ENCODE measurements around the gene RAB35. TPM values are rescaled to one million over a fixed set of nuclear protein-coding genes. Genes with fewer than 3 reads are reported as not detected.

RAB35 gene
- total RNA-seq, 6 donors from 2014 or later = 14.2 to 63.1 (median 23.2) TPM

DNA sequence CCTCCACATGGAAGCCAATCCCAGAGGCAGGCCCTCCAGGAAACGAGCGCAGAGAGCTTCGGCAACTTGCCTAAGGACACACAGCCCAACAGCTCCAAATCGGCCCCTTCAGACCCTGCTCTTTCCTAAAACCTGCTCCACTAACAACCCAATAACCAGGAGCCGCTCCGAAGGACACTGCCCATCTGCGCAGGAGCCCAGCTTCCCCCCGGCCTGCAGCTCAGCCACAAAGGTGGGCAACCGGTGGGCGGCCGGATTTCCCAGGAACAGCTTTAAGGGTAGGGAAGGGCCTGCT, 13.6 kb downstream of the RAB35 start:
- WGBS, 2 donors = 92 to 100% methylated on average over 6 to 9 of the region's 11 CpGs
- Histone ChIP-seq H3K36me3 (peaks cover 2 to 87% (median 66%) of the 10 kb centered on the region in 4 donors), H3K4me3 (no peak overlapping the region), H3K9me3 (no peaks in the 10 kb centered on the region), H3K4me1 (peaks cover 21 to 29% (median 25%) of the 10 kb centered on the region in 4 donors), H3K27me3 (no peaks in the 10 kb centered on the region), H3K27ac (no peak overlapping the region)
- ATAC-seq (ENCODE audit: low FRiP score in 2 of 2) (no peak), DNase-seq (no peak)
- TF ChIP-seq POLR2A (IDR thresholded peaks at IDR 0.05) (no peak), POLR2AphosphoS5 (IDR thresholded peaks at IDR 0.05) (no peak), EP300 (IDR thresholded peaks at IDR 0.05) (no peak)
- TF ChIP-seq, protein P1, sequence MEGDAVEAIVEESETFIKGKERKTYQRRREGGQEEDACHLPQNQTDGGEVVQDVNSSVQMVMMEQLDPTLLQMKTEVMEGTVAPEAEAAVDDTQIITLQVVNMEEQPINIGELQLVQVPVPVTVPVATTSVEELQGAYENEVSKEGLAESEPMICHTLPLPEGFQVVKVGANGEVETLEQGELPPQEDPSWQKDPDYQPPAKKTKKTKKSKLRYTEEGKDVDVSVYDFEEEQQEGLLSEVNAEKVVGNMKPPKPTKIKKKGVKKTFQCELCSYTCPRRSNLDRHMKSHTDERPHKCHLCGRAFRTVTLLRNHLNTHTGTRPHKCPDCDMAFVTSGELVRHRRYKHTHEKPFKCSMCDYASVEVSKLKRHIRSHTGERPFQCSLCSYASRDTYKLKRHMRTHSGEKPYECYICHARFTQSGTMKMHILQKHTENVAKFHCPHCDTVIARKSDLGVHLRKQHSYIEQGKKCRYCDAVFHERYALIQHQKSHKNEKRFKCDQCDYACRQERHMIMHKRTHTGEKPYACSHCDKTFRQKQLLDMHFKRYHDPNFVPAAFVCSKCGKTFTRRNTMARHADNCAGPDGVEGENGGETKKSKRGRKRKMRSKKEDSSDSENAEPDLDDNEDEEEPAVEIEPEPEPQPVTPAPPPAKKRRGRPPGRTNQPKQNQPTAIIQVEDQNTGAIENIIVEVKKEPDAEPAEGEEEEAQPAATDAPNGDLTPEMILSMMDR (IDR thresholded peaks at IDR 0.05) = no peak

DNA sequence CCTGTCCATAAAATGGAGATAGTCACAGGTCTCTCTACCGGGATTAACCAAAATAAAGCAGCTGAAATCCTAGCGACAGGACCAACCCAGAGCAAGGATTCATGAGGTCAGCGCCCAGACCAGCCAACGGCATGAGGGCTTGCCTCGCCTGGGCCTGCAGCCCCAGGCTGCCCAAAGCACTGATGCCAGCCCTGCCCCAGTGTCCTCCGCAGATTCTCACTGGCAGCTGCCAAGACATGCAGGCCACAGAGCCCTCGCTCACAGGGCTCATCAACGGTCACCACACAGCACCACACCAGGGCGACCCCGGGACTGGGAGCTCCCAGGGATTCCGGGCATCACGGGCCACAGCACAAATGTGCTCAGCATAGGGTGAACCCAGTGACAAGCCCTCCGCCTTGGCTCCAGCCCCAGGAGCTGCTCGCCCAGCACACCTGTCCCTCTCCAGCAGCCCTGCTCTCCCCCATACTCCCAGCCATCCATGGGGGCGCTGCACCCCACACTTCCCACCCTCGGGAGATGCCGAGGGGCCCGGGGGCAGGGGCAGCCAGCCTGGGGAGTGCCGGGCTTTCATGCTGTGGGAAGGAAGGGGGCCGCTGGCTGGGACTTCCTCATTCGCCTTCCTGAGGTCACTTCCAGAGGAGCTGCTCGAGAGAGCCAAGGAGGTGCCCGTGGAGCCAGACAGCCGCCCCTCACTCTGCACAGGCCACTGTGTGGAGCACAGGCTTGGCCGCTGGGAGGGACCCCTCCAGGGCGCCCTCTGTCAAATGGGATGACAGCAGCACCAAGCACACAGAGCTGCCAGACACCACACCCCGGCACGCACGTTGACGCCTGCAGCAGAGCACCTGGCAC, 14.1 kb downstream of the RAB35 start:
- Histone ChIP-seq H3K27me3 (no peaks in the 10 kb centered on the region), H3K9me3 (no peaks in the 10 kb centered on the region), H3K4me1 (peaks cover 21 to 29% (median 25%) of the 10 kb centered on the region in 4 donors), H3K27ac (no peak overlapping the region), H3K4me3 (no peak overlapping the region), H3K36me3 (peaks cover 3 to 89% (median 66%) of the 10 kb centered on the region in 4 donors)
- TF ChIP-seq POLR2A (IDR thresholded peaks at IDR 0.05) (no peak), POLR2AphosphoS5 (IDR thresholded peaks at IDR 0.05) (no peak), EP300 (IDR thresholded peaks at IDR 0.05) (no peak)
- TF ChIP-seq, protein P1 (IDR thresholded peaks at IDR 0.05) = no peak
- DNase-seq (no peak), ATAC-seq (ENCODE audit: low FRiP score in 2 of 2) (peak in 1 of 2 donors; percentile 18)
- 73 to 84% methylated on average over 15 to 24 of the region's 30 CpGs for WGBS, 2 donors

DNA sequence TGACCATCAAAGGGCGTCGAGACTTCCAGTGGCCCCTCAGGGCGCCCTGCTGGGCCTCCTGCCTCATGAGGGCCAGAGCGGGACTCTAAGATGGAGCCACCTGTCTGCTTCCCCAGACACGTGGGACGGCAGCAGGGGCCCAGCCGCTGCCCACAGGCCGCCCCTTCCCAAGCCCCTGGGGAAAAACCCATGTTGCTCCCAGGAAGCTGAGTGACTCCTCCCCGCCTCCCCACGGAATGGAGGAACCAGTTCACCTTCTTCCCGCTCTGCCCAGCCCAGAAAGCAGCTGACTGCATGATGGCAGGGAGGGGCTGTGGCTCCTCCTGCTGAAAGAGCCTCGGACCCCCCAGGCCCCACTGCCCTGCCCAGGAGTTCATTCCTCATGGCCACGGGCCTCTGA, 14.9 kb downstream of the RAB35 start:
- H3K27ac ChIP-seq = peak overlapping the region in 1 of 4 donors; percentile 19
- 77 to 83% methylated on average over 9 to 13 of the region's 13 CpGs for WGBS, 2 donors

DNA sequence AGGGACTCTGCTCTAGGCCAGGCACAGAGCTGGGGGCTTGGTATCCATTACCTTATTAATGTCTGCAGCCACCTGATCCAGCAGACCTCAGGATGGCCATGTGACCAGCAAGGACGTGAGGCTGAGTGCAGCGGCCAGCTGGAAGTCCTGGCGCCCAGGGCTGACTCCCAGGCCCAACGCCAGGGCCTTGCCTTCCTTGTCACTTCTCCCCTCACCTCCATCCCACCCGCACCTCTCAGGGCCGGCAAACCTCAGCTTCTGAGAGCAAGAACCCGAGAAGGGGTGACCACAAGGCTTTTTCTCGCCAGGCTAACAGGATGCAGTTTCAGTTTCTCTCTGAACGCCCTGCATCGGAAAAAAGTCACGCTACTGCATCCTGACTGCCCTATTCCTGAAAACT, 15.4 kb downstream of the RAB35 start:
- TF ChIP-seq EP300 (IDR thresholded peaks at IDR 0.05) = no peak
- TF ChIP-seq POLR2A (IDR thresholded peaks at IDR 0.05) = no peak
- no peak for TF ChIP-seq POLR2AphosphoS5 (IDR thresholded peaks at IDR 0.05)
- TF ChIP-seq, protein P1 (IDR thresholded peaks at IDR 0.05) = no peak
- H3K4me3 ChIP-seq = no peak overlapping the region
- peaks cover 7 to 95% (median 75%) of the 10 kb centered on the region in 4 donors for H3K36me3 ChIP-seq
- H3K9me3 ChIP-seq = no peaks in the 10 kb centered on the region
- H3K27me3 ChIP-seq = no peaks in the 10 kb centered on the region
- H3K4me1 ChIP-seq = peaks cover 21 to 29% (median 25%) of the 10 kb centered on the region in 4 donors
- no peak for ATAC-seq (ENCODE audit: low FRiP score in 2 of 2)
- WGBS, 2 donors = 45 to 48% methylated on average over 7 to 11 of the region's 11 CpGs
- DNase-seq = no peak
- H3K27ac ChIP-seq = peak overlapping the region in 2 of 4 donors; percentile 19 to 24

More for the DNA sequence above, 14.9 kb downstream of the RAB35 start:
- no peak overlapping the region for H3K4me3 ChIP-seq
- peaks cover 7 to 92% (median 71%) of the 10 kb centered on the region in 4 donors for H3K36me3 ChIP-seq
- H3K27me3 ChIP-seq = no peaks in the 10 kb centered on the region
- peaks cover 21 to 29% (median 25%) of the 10 kb centered on the region in 4 donors for H3K4me1 ChIP-seq
- H3K9me3 ChIP-seq = no peaks in the 10 kb centered on the region
- DNase-seq = no peak
- ATAC-seq (ENCODE audit: low FRiP score in 2 of 2) = no peak
- no peak for TF ChIP-seq POLR2A (IDR thresholded peaks at IDR 0.05)
- TF ChIP-seq POLR2AphosphoS5 (IDR thresholded peaks at IDR 0.05) = no peak
- TF ChIP-seq, protein P1 (IDR thresholded peaks at IDR 0.05) = no peak
- TF ChIP-seq EP300 (IDR thresholded peaks at IDR 0.05) = no peak
